Brain microvascular endothelial cell (primary cell): ENCODE data around the gene HRH1.

ENCODE experiments used
- DNase-seq: peaks from one replicate; pipeline ENCODE4 v3.0.0-alpha.2; 2020
- H3K27ac ChIP-seq: fragments of 250-450 bp; sonication (Bioruptor Pico); 2 replicates; pipeline ENCODE4 v1.5.1; 2020; ENCODE audit warnings: mild to moderate bottlenecking, moderate library complexity
- H3K27me3 ChIP-seq: fragments of 250-450 bp; sonication (Bioruptor Pico); replicated peaks from 2 replicates; pipeline ENCODE4 v1.5.1; 2020; ENCODE audit warnings: mild to moderate bottlenecking
- H3K36me3 ChIP-seq: fragments of 250-450 bp; sonication (Bioruptor Pico); replicated peaks from 2 replicates; pipeline ENCODE4 v1.5.1; 2020; ENCODE audit warnings: mild to moderate bottlenecking
- H3K4me3 ChIP-seq: 2 replicates; pipeline ENCODE4 v1.5.1; 2011; ENCODE audit warnings: low read depth, mild to moderate bottlenecking, control low read depth, low read length, moderate library complexity
- CTCF ChIP-seq: IDR thresholded peaks from 2 replicates; pipeline ENCODE4 v1.5.1; 2011; ENCODE audit warnings: low read depth, mild to moderate bottlenecking, moderate library complexity, low read length, control low read depth, inconsistent platforms; ENCODE audit errors: missing control alignments
- in situ Hi-C: cut with HindIII; loops from 2 replicates; pipeline ENCODE4 v1.10.0; 2017; ENCODE audit warnings: low sequenced_read_pairs, low pct_ligation_motif_present

HRH1 gene

GRCh38 chr3:11140030-11140712 is 14.1 kb upstream of the HRH1 start:
- Histone ChIP-seq H3K27ac (no peak overlapping the region), H3K27me3 (no peaks in the 10 kb centered on the region), H3K4me3 (no peak overlapping the region), H3K36me3 (no peaks in the 10 kb centered on the region)
- in situ Hi-C loops, result no loop called here
- TF ChIP-seq CTCF, result no peak
- no peak for DNase-seq

GRCh38 chr3:11140713-11141104 is 13.6 kb upstream of the HRH1 start:
- Histone ChIP-seq H3K36me3 (no peaks in the 10 kb centered on the region), H3K27ac (no peak overlapping the region), H3K27me3 (no peaks in the 10 kb centered on the region), H3K4me3 (no peak overlapping the region)
- DNase-seq, result no peak
- TF ChIP-seq CTCF, result no peak
- in situ Hi-C loops, result no loop called here

- TF ChIP-seq CTCF, result no peak
- Histone ChIP-seq H3K27me3 (no peaks in the 10 kb centered on the region), H3K4me3 (no peak overlapping the region), H3K27ac (no peak overlapping the region), H3K36me3 (no peaks in the 10 kb centered on the region)
- in situ Hi-C loops, result no loop called here
- no peak for DNase-seq
Observed at GRCh38 chr3:11143476-11143875, 10.8 kb upstream of the HRH1 start.

- H3K27me3 ChIP-seq, result no peaks in the 10 kb centered on the region
- TF ChIP-seq CTCF, result no peak
- H3K36me3 ChIP-seq, result no peaks in the 10 kb centered on the region
- in situ Hi-C loops, result no loop called here
- H3K4me3 ChIP-seq, result no peak overlapping the region
- peak overlapping the region; percentile 71 for H3K27ac ChIP-seq
- no peak for DNase-seq
Observed at GRCh38 chr3:11144996-11145395, 9.3 kb upstream of the HRH1 start.

GRCh38 chr3:11145888-11146287 is 8.4 kb upstream of the HRH1 start:
- H3K27ac ChIP-seq, result peak overlapping the region; percentile 71
- no peak overlapping the region for H3K4me3 ChIP-seq
- no peak for TF ChIP-seq CTCF
- no peaks in the 10 kb centered on the region for H3K27me3 ChIP-seq
- in situ Hi-C loops, result no loop called here
- peak; percentile 89 for DNase-seq
- H3K36me3 ChIP-seq, result no peaks in the 10 kb centered on the region
